Erythroblast (primary cell): ENCODE results near the gene CCDC68.

Experiments
- DNase-seq, 2 experiments: peaks; one replicate each; lab custom pipeline; 2025; lab: John Stamatoyannopoulos, UW
- GATA1 ChIP-seq: IDR thresholded peaks from 2 replicates; pipeline ENCODE4 v1.6.1; 2011; ENCODE audit warnings: low read depth, mild to moderate bottlenecking, control low read depth, low read length, moderate library complexity
- POLR2A ChIP-seq: IDR thresholded peaks from 2 replicates; pipeline ENCODE4 v1.6.1; 2011; ENCODE audit warnings: mild to moderate bottlenecking, low read length

The CCDC68 gene

GRCh38 chr18:54860941-54861340 is 98.3 kb downstream of the CCDC68 start:
- TF ChIP-seq POLR2A (no peak), GATA1 (no peak)
- DNase-seq, result peak in 1 of 2 experiments; percentile 21

- DNase-seq, result no peak
- no peak for TF ChIP-seq POLR2A
- no peak for TF ChIP-seq GATA1
Measured at GRCh38 chr18:54859667-54860421, 99.4 kb downstream of the CCDC68 start.

GRCh38 chr18:54857499-54857898 is 101.8 kb downstream of the CCDC68 start:
- no peak for DNase-seq
- TF ChIP-seq POLR2A (no peak), GATA1 (no peak)

- peak; percentile 17 to 24 for DNase-seq
- no peak for TF ChIP-seq POLR2A
- no peak for TF ChIP-seq GATA1
Measured at GRCh38 chr18:54856105-54856646, 103.1 kb downstream of the CCDC68 start.

- DNase-seq, result peak in 1 of 2 experiments; percentile 30
Measured at GRCh38 chr18:54855050-54855449, 104.2 kb downstream of the CCDC68 start.

- peak; percentile 27 to 38 for DNase-seq
- TF ChIP-seq GATA1 (no peak), POLR2A (no peak)
Measured at GRCh38 chr18:54852780-54853675, 106.2 kb downstream of the CCDC68 start.
